HG02678 (cell line): ENCODE data around the gene SQOR.

Experiments used
- ATAC-seq: cut with Tn5 transposase; IDR thresholded peaks from one replicate; pipeline ENCODE4 v1.9.1; 2021; ENCODE audit warnings: mild to moderate bottlenecking, moderate library complexity; ENCODE audit not compliant: unreplicated experiment

SQOR gene

GRCh38 chr15:45657764-45658545, 23.1 kb downstream of the SQOR start:
- no peak for ATAC-seq

- no peak for ATAC-seq
Observed at GRCh38 chr15:45660231-45660979, 25.6 kb downstream of the SQOR start.

GRCh38 chr15:45662375-45662774, 27.5 kb downstream of the SQOR start:
- no peak for ATAC-seq

- ATAC-seq, result no peak
Observed at GRCh38 chr15:45664451-45664850, 29.6 kb downstream of the SQOR start.

- no peak for ATAC-seq
Observed at GRCh38 chr15:45665261-45665660, 30.4 kb downstream of the SQOR start.

GRCh38 chr15:45666119-45666875, 31.5 kb downstream of the SQOR start:
- no peak for ATAC-seq

- no peak for ATAC-seq
Observed at GRCh38 chr15:45667002-45667401, 32.2 kb downstream of the SQOR start.

- no peak for ATAC-seq
Observed at GRCh38 chr15:45668386-45668785, 33.6 kb downstream of the SQOR start.

- ATAC-seq, result no peak
Observed at GRCh38 chr15:45669422-45669821, 34.6 kb downstream of the SQOR start.

- no peak for ATAC-seq
Observed at GRCh38 chr15:45670091-45670490, 35.3 kb downstream of the SQOR start.

GRCh38 chr15:45670511-45670910, 35.7 kb downstream of the SQOR start:
- ATAC-seq, result no peak

- no peak for ATAC-seq
Observed at GRCh38 chr15:45674677-45675076, 39.8 kb downstream of the SQOR start.

- ATAC-seq, result no peak
Observed at GRCh38 chr15:45677797-45678196, 43.0 kb downstream of the SQOR start.

- ATAC-seq, result no peak
Observed at GRCh38 chr15:45678459-45679178, 43.8 kb downstream of the SQOR start.

GRCh38 chr15:45684533-45684932, 49.7 kb downstream of the SQOR start:
- ATAC-seq, result no peak

GRCh38 chr15:45689616-45690015, 54.8 kb downstream of the SQOR start:
- ATAC-seq, result no peak

- ATAC-seq, result no peak
Observed at GRCh38 chr15:45690581-45691260, 55.9 kb downstream of the SQOR start.

- ATAC-seq, result no peak
Observed at GRCh38 chr15:45701108-45701507, 66.3 kb downstream of the SQOR start.

- ATAC-seq, result no peak
Observed at GRCh38 chr15:45702041-45702440, 67.2 kb downstream of the SQOR start.

GRCh38 chr15:45703670-45704328, 69.0 kb downstream of the SQOR start:
- ATAC-seq, result no peak
